NT2/D1 (cell line): ENCODE data around the gene MRTO4.

Source experiments
- SUZ12 ChIP-seq: IDR thresholded peaks from 2 replicates; pipeline ENCODE4 v1.6.1; 2011; ENCODE audit not compliant: insufficient read length, insufficient read depth; ENCODE audit errors: extremely low read depth
- YY1 ChIP-seq: IDR thresholded peaks from 2 replicates; pipeline ENCODE4 v1.6.1; 2011; ENCODE audit not compliant: insufficient read length, insufficient read depth
- ZNF274 ChIP-seq: IDR thresholded peaks from 2 replicates; pipeline ENCODE4 v1.6.1; 2011; ENCODE audit warnings: mild to moderate bottlenecking, low read depth, low read length

- TF ChIP-seq YY1, result no peak
- TF ChIP-seq ZNF274, result no peak
- no peak for TF ChIP-seq SUZ12
Observed at GRCh38 chr1:19206947-19207346, 44.7 kb upstream of the MRTO4 start.
